Pancreas (tissue), 10 donors: ENCODE results near the gene TPRA1. TPM values are rescaled to one million over a fixed set of nuclear protein-coding genes. Genes with fewer than 3 reads are reported as not detected.
A peak's percentile ranks its signal among the peaks of the same experiment; 100 is the strongest.

Experiments
- ATAC-seq, 4 donors: fragments of 200-7000 bp; cut with Tn5 transposase; one replicate each; pipeline versions ENCODE4 v1.8.0 to v1.9.1; 2020; ENCODE audit warnings: mild to moderate bottlenecking in 4 of 4, moderate library complexity in 4 of 4
- DNase-seq, 6 donors: peaks; one replicate each; pipeline ENCODE4 v3.0.0-alpha.2; 2020
- FAIRE-seq: peaks from 2 replicates; lab custom pipeline; 2012; peaks lifted over from hg19 to GRCh38; lab: Jason Lieb, UNC
- H3K27ac ChIP-seq, 4 donors: fragments of 200-600 bp; sonication (generic); 1 replicate in 3 of 4; 2 replicates in 1 of 4; pipeline versions ENCODE4 v1.5.0 to v1.8.0; 2020
- H3K27me3 ChIP-seq, 4 donors: fragments of 200-600 bp; one replicate each; pipeline ENCODE4 v1.8.0; 2021
- H3K36me3 ChIP-seq, 3 donors: fragments of 200-600 bp; sonication (generic) in 1 of 3; one replicate each; pipeline versions ENCODE4 v1.5.0 to v1.8.0; 2020 to 2021
- H3K4me1 ChIP-seq, 3 donors: fragments of 200-600 bp; one replicate each; pipeline ENCODE4 v1.8.0; 2021
- H3K4me3 ChIP-seq, 4 donors: fragments of 200-600 bp; sonication (generic) in 2 of 4; one replicate each; pipeline versions ENCODE4 v1.5.0 to v1.8.0; 2020 to 2021
- H3K9me3 ChIP-seq, 4 donors: fragments of 200-600 bp; one replicate each; pipeline ENCODE4 v1.8.0; 2021
- WGBS, 2 donors: extraction: QIAGEN DNeasy Blood & Tissue Kit; methylation state at CpG; one replicate each; pipeline ENCODE4 v1.1.7; 2013; 5-methylcytosine and 5-hydroxymethylcytosine counted together
- intact Hi-C, 3 donors: fragments of 100-400 bp; cut with DNase I; formaldehyde crosslinking; loops; one replicate each; pipeline versions ENCODE4 v1.11.1 to v1.14.2; 2022
- microRNA-seq, 2 donors: library from miRNA; unstranded; fragments of <30 nt; microRNA quantifications; one replicate each; pipeline versions ENCODE4 to v1.1.0, GENCODE V29; 2019 to 2020
- polyA plus RNA-seq, 2 donors: library from polyadenylated mRNA; stranded (reverse); fragments of 200-250 nt; gene quantifications; one replicate each; pipeline ENCODE4 v1.2.3, GENCODE V29; 2013
- total RNA-seq, 6 donors: library from RNA; stranded (reverse); fragmentation: NEBNext Ultra II Directional in 4 of 6; extraction: Animal tissue kit (Norgen Biotek cat#: 25700) in 4 of 6; gene quantifications; one replicate each; pipeline versions ENCODE4 v1.2.1 to v1.2.4, GENCODE V29; 2021 to 2023
- TF ChIP-seq, protein P1 (sequence below), 4 donors: fragments of 200-600 bp; sonication (generic) in 3 of 4; IDR thresholded peaks; one replicate each; pipeline versions ENCODE4 v1.5.0 to v1.8.0; 2021; ENCODE audit warnings: antibody characterized with exemption in 4 of 4
- donor health status: healthy with polysubstance abuse.
- donor health status: DM: no; HTN: no; CAD: no; lungs with moderate emphysema.
- donor health status: DM: no; HTN: no; CAD: no.
- donor health status: control.
- donor health status: control.
- donor health status: Bipolar disorder and iron deficiency.
- donor health status: DM: yes; HTN: yes; CAD: no.
- donor health status: DM: no; HTN: no; CAD: no.
- donor health status: DM: no; HTN: no; CAD: no.
- donor health status: DM: yes; HTN: yes; CAD: no.

The TPRA1 gene
- total and polyA plus RNA-seq, 8 donors, result 12.1 to 25.9 (median 16.1) TPM

- FAIRE-seq, result no peak
- DNase-seq, result no peak
- Histone ChIP-seq H3K4me1 (no peaks in the 10 kb centered on the region), H3K27ac (no peak overlapping the region), H3K4me3 (no peak overlapping the region), H3K9me3 (no peaks in the 10 kb centered on the region), H3K27me3 (no peaks in the 10 kb centered on the region), H3K36me3 (no peaks in the 10 kb centered on the region)
- TF ChIP-seq, protein P1, sequence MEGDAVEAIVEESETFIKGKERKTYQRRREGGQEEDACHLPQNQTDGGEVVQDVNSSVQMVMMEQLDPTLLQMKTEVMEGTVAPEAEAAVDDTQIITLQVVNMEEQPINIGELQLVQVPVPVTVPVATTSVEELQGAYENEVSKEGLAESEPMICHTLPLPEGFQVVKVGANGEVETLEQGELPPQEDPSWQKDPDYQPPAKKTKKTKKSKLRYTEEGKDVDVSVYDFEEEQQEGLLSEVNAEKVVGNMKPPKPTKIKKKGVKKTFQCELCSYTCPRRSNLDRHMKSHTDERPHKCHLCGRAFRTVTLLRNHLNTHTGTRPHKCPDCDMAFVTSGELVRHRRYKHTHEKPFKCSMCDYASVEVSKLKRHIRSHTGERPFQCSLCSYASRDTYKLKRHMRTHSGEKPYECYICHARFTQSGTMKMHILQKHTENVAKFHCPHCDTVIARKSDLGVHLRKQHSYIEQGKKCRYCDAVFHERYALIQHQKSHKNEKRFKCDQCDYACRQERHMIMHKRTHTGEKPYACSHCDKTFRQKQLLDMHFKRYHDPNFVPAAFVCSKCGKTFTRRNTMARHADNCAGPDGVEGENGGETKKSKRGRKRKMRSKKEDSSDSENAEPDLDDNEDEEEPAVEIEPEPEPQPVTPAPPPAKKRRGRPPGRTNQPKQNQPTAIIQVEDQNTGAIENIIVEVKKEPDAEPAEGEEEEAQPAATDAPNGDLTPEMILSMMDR (IDR thresholded peaks at IDR 0.05), result no peak
- intact Hi-C loops, result no loop called here
- no peak for ATAC-seq
- 78 to 85% methylated on average over 9 of the region's 9 CpGs for WGBS, 2 donors
Observed at GRCh38 chr3:127529346-127530188, 61.0 kb downstream of the TPRA1 start.

- intact Hi-C loops, result no loop called here
- TF ChIP-seq, protein P1 (IDR thresholded peaks at IDR 0.05), result no peak
- Histone ChIP-seq H3K4me1 (no peaks in the 10 kb centered on the region), H3K27ac (no peak overlapping the region), H3K9me3 (no peaks in the 10 kb centered on the region), H3K27me3 (no peaks in the 10 kb centered on the region), H3K4me3 (no peak overlapping the region), H3K36me3 (no peaks in the 10 kb centered on the region)
- no peak for DNase-seq
- peak in 2 of 4 donors; percentile 70 to 85 for ATAC-seq
- 42 to 50% methylated on average over 11 of the region's 11 CpGs for WGBS, 2 donors
- no peak for FAIRE-seq
Observed at GRCh38 chr3:127525373-127525772, 65.2 kb downstream of the TPRA1 start.

DNA sequence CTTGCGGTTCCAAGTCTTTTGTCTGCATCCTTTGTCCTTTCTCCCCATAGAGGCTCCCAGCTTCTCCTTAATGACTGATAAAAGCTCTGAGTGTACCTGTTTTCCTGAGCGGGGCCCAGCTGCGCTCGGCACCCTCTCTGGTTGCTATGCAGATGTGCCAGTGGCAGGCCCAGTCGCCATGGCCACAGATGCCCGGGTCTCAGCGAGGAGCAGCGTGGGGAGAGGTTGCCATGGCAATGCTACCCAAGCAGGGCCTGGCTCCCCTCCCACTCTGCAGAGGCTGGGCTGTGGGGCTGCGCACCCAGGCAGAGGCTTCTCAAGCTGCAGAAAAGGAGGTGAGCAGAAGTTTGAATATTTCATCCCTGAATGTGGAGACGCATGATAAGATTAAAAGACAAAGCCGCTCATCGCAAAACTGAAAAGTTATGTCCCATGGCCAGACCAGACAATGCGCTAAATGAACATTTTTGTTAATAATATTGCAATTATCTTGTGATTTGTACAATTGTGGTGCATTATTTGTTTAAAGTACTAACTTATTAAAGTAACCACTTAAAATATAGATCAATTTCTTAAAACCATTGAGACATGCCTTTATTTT is 66.1 kb downstream of the TPRA1 start:
- DNase-seq, result peak in 1 of 6 donors; percentile 29
- FAIRE-seq, result no peak

More for the DNA sequence above, 66.1 kb downstream of the TPRA1 start:
- Histone ChIP-seq H3K4me3 (no peak overlapping the region), H3K27ac (no peak overlapping the region), H3K4me1 (no peaks in the 10 kb centered on the region), H3K9me3 (no peaks in the 10 kb centered on the region), H3K27me3 (no peaks in the 10 kb centered on the region), H3K36me3 (no peaks in the 10 kb centered on the region)
- TF ChIP-seq, protein P1 (IDR thresholded peaks at IDR 0.05), result no peak
- intact Hi-C loops, result no loop called here
- peak in 3 of 4 donors; percentile 39 to 92 (median 89) for ATAC-seq
- 50 to 54% methylated on average over 13 of the region's 13 CpGs for WGBS, 2 donors

Small RNA genes within 50 kb of the gene (microRNA-seq; reads per million reads assigned to microRNA genes)
- gene MIR6825 (0 to 0.39 reads per million in 2 donors), gene MIR7976 (0.39 to 0.88 reads per million in 2 donors)

Other genes with a start within 250 kb of the TPRA1 start
- gene MCM2, start 7.7 kb upstream of the TPRA1 start, total RNA-seq, result 1 to 10 TPM; 2.3 to 5.2 (median 4.0) TPM
- gene MCM2, start 7.7 kb upstream of the TPRA1 start, polyA plus RNA-seq, result 1 to 10 TPM; 1.5 to 1.7 TPM
- gene PODXL2, start 38.5 kb upstream of the TPRA1 start, total RNA-seq, result 1 to 10 TPM; 2.5 to 6.8 (median 5.3) TPM
- 10 to 100 TPM in 1 of 2 donors, 1 to 10 TPM in 1; 6.0 to 18.1 TPM for gene PODXL2, start 38.5 kb upstream of the TPRA1 start, polyA plus RNA-seq
- gene ABTB1, start 82.2 kb upstream of the TPRA1 start, total RNA-seq, result 10 to 100 TPM in 4 of 6 donors, 1 to 10 TPM in 2; 7.6 to 24.4 (median 14.0) TPM
- gene ABTB1, start 82.2 kb upstream of the TPRA1 start, polyA plus RNA-seq, result 10 to 100 TPM; 45.3 to 60.7 TPM
- gene MGLL, start 231.8 kb upstream of the TPRA1 start, total RNA-seq, result 10 to 100 TPM in 1 of 6 donors, 1 to 10 TPM in 5; 3.3 to 11.4 (median 7.5) TPM
- 1 to 10 TPM; 5.2 to 5.9 TPM for gene MGLL, start 231.8 kb upstream of the TPRA1 start, polyA plus RNA-seq